HG02798 (cell line): ENCODE results near the gene SERPING1.
"Not testable (repeated sequence)": the region's sequence is repeated elsewhere in the genome, so short reads cannot be mapped to it uniquely, and the experiment has no call there.

ENCODE experiments used
- ATAC-seq: cut with Tn5 transposase; IDR thresholded peaks from one replicate; pipeline ENCODE4 v1.9.1; 2021; ENCODE audit warnings: mild to moderate bottlenecking; ENCODE audit not compliant: unreplicated experiment, poor library complexity

SERPING1 gene

GRCh38 chr11:57649826-57650738, 52.6 kb downstream of the SERPING1 start, which contains the start of gene YPEL4:
Gene YPEL4 (minus strand): TSS chr11:57649912. CDS start chr11:57647107, 2,805 bp downstream.
- ATAC-seq = no peak

GRCh38 chr11:57650739-57651090, 53.2 kb downstream of the SERPING1 start:
- ATAC-seq = no peak

DNA sequence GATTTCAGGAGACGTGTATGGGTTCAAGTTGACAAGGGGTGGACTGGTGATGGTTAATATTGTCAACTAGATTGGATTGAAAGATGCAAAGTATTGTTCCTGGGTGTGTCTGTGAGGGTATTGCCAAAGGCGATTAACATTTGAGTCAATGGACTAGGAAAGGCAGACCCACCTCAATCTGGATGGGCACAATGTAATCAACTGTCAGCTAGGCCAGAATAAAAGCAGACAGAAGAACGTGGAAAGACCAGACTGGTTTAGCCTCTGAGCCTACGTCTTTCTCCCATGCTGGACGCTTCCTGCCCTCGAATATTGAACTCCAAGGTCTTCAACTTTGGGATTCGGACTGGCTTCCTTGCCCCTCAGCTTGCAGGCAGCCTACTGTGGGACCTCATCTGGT, 53.9 kb downstream of the SERPING1 start:
- ATAC-seq = no peak

DNA sequence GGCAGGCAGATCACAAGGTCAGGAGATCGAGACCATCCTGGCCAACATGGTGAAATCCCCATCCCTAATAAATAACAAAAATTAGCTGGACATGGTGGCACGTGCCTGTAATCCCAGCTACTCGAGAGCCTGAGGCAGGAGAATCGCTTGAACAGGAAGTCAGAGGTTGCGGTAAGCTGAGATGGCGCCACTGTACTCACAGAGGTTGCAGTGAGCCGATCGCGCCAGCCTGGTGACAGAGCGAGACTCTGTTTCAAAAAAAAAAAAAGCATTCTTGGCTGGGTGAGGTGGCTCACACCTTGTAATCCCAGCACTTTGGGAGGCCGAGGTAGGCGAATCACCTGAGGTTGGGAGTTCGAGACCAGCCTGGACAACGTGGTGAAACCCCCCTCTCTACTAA, 54.7 kb downstream of the SERPING1 start:
- ATAC-seq = not testable (repeated sequence)

GRCh38 chr11:57652662-57653061, 55.2 kb downstream of the SERPING1 start:
- ATAC-seq = no peak

DNA sequence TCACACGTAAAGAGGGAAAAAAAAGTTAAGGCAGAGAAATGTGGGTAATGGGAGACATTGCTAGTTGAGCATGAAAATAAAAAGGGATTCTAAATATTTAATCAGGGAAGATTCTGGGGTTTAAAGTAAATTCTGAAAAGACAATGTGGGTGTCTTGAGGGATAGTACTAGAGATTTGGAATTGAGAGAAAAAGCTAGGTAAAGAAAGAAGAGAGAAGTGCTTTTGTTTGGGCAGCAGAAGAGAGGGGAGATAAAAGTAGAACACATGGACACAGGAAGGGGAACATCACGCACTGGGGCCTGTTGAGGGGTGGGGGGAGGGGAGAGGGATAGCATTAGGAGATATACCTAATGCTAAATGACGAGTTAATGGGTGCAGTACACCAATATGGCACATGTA, 55.7 kb downstream of the SERPING1 start:
- ATAC-seq = no peak

GRCh38 chr11:57656885-57657193, 59.4 kb downstream of the SERPING1 start:
- no peak for ATAC-seq

DNA sequence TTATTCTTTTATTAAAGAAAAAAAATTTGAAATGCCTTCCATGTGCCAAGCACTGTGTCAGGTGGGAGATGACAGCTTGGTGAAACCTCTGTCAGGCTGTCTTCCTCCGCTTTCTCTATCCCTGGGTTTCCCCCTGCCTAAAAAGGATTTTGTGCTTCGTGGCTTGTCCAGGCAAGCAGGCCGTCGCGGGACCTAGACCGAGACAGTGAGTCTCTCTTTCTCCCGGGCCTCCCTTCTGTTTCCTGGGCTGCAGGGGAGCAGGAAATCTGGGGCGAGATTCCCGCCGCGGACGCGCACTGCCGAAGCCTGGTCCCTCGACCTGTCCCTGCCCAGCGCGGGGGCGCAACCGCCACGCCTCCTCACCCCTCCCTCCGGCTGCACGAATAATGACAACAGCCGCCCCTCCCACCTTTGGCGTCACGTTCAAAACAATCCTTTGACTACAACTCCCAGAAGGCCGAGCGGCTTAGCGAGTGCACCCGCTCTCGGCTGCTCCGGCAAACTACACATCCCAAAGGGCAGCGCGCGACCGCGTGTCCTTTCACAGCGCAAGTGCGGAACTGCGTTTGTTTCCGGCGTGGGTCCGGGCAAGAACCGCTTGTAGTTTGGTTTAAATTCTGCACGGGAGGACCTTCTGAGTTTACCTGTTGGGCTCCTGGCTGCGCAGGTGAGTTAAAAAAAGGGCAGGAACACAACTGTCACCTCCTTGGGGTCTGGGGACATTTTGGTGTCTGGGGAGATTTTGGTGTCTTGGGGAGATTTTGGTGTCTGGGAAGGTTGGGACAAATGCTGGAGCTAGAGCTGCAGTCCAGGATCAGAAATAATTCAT, 59.9 kb downstream of the SERPING1 start, which contains the start of gene CLP1:
CLP1 (plus strand) TSS at position 569 of the 829 bp plus-strand sequence. CDS start 1,715 bp downstream, outside the sequence.
- ATAC-seq = peak; percentile 99

DNA sequence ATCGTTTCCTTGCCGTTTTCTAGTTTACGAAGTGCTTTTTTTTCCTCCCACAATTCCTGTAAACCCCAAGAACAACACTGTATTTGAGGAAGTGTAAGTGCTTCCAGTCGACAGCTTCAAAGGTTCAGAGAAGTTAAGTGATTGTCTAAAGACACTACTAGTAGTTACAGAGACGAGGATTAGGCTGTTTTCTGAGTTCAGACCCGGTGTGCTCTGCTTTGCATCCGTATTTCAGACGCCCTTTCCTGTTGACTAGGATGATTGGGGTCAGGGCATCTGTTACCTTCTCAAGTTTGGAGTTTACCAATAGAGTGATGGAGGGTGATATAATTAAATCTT, 60.5 kb downstream of the SERPING1 start:
- no peak for ATAC-seq

DNA sequence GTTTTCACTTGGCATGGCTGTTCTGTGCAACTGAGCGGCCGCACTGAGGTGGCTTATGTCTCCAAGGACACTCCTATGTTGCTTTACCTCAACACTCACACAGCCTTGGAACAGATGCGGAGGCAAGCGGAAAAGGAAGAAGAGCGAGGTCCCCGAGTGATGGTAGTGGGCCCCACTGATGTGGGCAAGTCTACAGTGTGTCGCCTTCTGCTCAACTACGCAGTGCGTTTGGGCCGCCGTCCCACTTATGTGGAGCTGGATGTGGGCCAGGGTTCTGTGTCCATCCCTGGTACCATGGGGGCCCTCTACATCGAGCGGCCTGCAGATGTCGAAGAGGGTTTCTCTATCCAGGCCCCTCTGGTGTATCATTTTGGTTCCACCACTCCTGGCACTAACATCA, 62.2 kb downstream of the SERPING1 start:
- no peak for ATAC-seq

- ATAC-seq = no peak
Measured at GRCh38 chr11:57662893-57663292, 65.4 kb downstream of the SERPING1 start.

DNA sequence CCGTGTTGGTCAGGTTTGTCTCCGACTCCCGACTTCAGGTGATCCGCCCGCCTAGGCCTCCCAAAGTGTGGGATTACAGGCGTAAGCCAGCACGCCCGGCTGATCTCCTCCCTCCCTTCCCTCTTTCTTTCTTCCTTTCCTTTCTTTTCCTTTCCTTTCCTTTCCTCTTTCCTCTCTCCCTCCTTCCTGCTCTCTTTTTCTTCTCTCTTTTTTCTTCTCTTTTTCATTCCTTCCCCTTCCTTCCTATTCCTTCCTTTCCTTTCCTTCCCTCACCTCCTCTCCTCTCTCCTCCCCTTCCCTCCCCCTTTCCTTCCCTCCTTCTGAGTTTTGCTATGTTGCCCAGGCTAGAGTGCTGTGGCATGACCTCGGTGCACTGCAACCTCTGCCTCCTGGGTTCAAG, 66.5 kb downstream of the SERPING1 start:
- no peak for ATAC-seq
